ENCODE results near the gene RPP30. TPM values are rescaled to one million over a fixed set of nuclear protein-coding genes. Genes with fewer than 3 reads are reported as not detected.
"Not testable (repeated sequence)": the region's sequence is repeated elsewhere in the genome, so short reads cannot be mapped to it uniquely, and the experiment has no call there.

The RPP30 gene
- total RNA-seq, 1 experiment from 2014 or later = 108 TPM

GRCh38 chr10:90939648-90940047 lies 67.9 kb downstream of the RPP30 start:
- DNase-seq (ENCODE audit: low spot score) = no peak

- not testable (repeated sequence) for DNase-seq (ENCODE audit: low spot score)
Observed at GRCh38 chr10:90942980-90943379, 71.2 kb downstream of the RPP30 start.

GRCh38 chr10:90944749-90945148 lies 73.0 kb downstream of the RPP30 start:
- DNase-seq (ENCODE audit: low spot score) = no peak

GRCh38 chr10:90945491-90946070 lies 73.8 kb downstream of the RPP30 start:
- no peak for DNase-seq (ENCODE audit: low spot score)

- no peak for DNase-seq (ENCODE audit: low spot score)
Observed at GRCh38 chr10:90947030-90947960, 75.5 kb downstream of the RPP30 start.

Other genes with a start within 250 kb of the RPP30 start
- gene HTR7, start 13.9 kb upstream of the RPP30 start, total RNA-seq (2014; rRNA removed; shearing (Covaris generic)) = 23.6 and 27.7 TPM in 2 replicates
- gene ANKRD1, start 49.1 kb downstream of the RPP30 start, total RNA-seq (2014; rRNA removed; shearing (Covaris generic)) = 5.8 and 6.0 TPM in 2 replicates

Data from H4 (cell line).